Measurements from ENCODE around the gene BPIFB2. TPM values are rescaled to one million over a fixed set of nuclear protein-coding genes. Genes with fewer than 3 reads are reported as not detected.

The BPIFB2 gene
- total and polyA plus RNA-seq, 4 donors, result 0.33 to 3.7 (median 1.5) TPM

GRCh38 chr20:33010674-33011449 is 3.4 kb downstream of the BPIFB2 start:
- WGBS, result 89% methylated on average over 8 of the region's 8 CpGs
- Histone ChIP-seq H3K4me3 (ENCODE audit: low read depth in 1 of 3, low read length in 3 of 3) (no peak overlapping the region), H3K9me3 (ENCODE audit: control insufficient read depth in 4 of 4, low read length in 3 of 4) (no peaks in the 10 kb centered on the region), H3K27me3 (ENCODE audit: control insufficient read depth in 4 of 4, insufficient read depth in 4 of 4, low read length in 3 of 4) (peaks cover 0 to 2% (median 0%) of the 10 kb centered on the region in 4 donors), H3K9ac (ENCODE audit: low read depth in 1 of 2, low read length in 2 of 2) (no peak overlapping the region), H3K36me3 (ENCODE audit: control insufficient read depth in 4 of 4, insufficient read depth in 3 of 4, low read depth in 1 of 4, low read length in 3 of 4) (no peaks in the 10 kb centered on the region), H3K4me1 (ENCODE audit: control insufficient read depth in 4 of 4, insufficient read depth in 4 of 4, low read length in 3 of 4) (peaks cover 0 to 7% (median 1%) of the 10 kb centered on the region in 4 donors), H3K27ac (ENCODE audit: low read depth in 1 of 2, low read length in 2 of 2) (no peak overlapping the region)
- no peak for DNase-seq (ENCODE audit: low spot score)
- TF ChIP-seq REST (IDR thresholded peaks at IDR 0.05) (no peak), EGR1 (IDR thresholded peaks at IDR 0.05; ENCODE audit: low read depth in 2 of 2) (no peak), NR2F2 (IDR thresholded peaks at IDR 0.05) (no peak), ATF3 (IDR thresholded peaks at IDR 0.05) (no peak), YY1 (IDR thresholded peaks at IDR 0.05) (no peak), HNF4A (conservative IDR thresholded peaks at IDR 0.05) (no peak), FOXA2 (IDR thresholded peaks at IDR 0.05) (no peak), GABPA (IDR thresholded peaks at IDR 0.05 in 1 of 2, conservative IDR thresholded peaks at IDR 0.05 in 1 of 2) (no peak), HNF4G (IDR thresholded peaks at IDR 0.05) (no peak), ZBTB33 (IDR thresholded peaks at IDR 0.05) (no peak), RXRA (IDR thresholded peaks at IDR 0.05) (no peak), RAD21 (IDR thresholded peaks at IDR 0.05) (no peak), FOXA1 (IDR thresholded peaks at IDR 0.05) (no peak), MAX (IDR thresholded peaks at IDR 0.05) (no peak), JUND (IDR thresholded peaks at IDR 0.05) (no peak), SP1 (IDR thresholded peaks at IDR 0.05) (no peak), CTCF (IDR thresholded peaks at IDR 0.05; ENCODE audit: low read depth, low read length, missing input control) (no peak), TAF1 (conservative IDR thresholded peaks at IDR 0.05) (no peak)

Measured in liver (tissue), 9 donors.